Fibroblast of peridontal ligament (primary cell): ENCODE measurements around the gene HIVEP3.

Experiments
- DNase-seq: peaks from one replicate; pipeline ENCODE4 v3.0.0-alpha.2; 2010; ENCODE audit errors: extremely low read depth

The HIVEP3 gene

GRCh38 chr1:41813226-41813625, 105.5 kb downstream of the HIVEP3 start:
- no peak for DNase-seq

GRCh38 chr1:41812453-41812852, 106.3 kb downstream of the HIVEP3 start:
- peak; percentile 72 for DNase-seq

GRCh38 chr1:41812051-41812450, 106.7 kb downstream of the HIVEP3 start:
- peak; percentile 48 for DNase-seq

- DNase-seq, result no peak
These were observed 107.5 kb downstream of the HIVEP3 start for GRCh38 chr1:41811051-41811795.

- peak; percentile 51 for DNase-seq
These were observed 108.3 kb downstream of the HIVEP3 start for GRCh38 chr1:41810446-41810845.

DNA sequence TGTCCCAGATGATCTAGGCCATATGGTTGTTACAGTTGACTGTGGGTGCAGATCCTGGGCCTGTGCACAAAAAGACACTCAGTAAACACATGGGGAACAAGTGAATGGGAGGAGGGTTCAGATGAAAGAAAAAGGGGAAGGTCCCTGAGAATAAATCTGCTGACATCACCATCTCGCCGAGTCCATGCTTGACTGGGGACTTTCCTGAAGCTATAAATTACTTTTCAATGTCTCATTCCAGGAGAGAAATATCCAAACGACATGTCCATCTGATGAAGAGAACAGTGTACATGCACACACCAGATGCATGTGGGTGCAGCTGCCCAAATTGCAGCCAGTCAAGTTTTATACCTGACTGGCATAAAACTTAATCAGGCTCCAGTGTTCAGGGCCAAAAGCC, 109.0 kb downstream of the HIVEP3 start:
- DNase-seq, result no peak

DNA sequence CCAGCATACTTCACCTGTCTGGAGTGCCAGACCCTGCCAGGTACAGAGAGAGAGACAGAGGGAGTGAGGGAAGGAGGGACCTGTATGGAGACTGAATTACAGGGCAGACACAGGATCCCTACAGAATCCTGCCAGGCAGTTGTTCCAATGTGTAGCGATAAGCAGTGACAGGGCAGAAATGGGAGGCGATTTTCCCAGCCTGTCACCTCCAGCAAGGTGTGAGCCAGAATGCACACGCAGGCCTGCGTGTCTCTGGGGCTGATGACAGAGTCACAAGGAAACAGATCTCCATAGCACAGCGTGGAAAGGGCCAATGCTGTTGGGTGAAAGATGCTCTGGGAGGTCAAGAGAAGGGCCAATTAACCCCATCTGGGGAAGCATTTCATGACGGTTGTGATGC, 111.3 kb downstream of the HIVEP3 start:
- no peak for DNase-seq

- no peak for DNase-seq
These were observed 112.1 kb downstream of the HIVEP3 start for GRCh38 chr1:41806472-41807155.

DNA sequence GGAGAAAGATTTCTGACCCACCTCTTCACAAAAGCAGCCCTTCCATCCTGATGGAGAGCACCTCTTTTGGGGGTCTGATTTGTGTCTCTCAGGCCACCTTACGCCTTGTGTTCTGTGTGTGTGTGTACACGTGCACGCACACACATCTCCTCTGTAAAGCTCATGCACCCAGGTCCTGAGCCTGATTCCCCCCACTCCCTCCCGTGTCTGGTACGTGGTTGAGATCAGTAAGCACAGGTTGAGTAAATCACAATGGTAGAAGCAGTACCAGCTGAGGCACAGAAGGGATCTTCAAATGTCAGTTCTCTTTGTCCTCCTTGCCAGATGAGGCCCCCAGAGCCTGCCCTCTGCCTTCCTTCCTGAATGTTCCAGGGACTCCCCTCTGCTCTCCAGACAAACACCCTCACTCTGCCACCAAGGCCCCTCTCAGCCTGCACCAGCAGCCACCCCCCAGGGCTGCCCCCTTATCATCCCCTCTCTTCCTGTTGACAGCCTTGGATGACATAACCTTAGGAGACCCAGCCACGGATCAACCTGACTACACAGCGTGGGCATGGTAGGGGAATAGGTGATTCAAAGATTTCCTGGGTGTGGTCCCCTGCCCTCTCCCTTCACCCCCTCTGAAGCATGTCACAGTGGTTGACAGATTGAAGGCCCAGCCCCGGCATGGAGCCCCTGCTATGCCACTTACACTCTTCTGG, 112.8 kb downstream of the HIVEP3 start:
- no peak for DNase-seq

DNA sequence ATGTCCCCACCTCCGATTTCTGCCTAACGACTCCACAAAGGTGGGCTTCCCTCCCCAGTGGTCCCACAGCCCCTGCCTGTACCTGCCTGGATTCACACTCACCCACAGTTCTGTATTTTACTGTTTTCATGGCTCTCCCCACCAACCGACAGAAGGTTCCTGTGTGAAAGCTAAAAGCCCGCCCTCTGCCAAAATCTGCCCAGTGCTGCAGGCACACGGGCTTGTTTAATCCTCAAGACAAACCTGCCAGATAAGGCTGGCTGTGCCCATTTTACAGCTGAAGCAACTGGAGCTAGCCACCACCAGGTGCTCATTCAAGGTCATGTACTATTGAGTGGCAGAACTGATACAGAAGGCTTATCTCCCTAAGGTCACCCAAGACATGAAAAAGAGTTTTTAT, 114.5 kb downstream of the HIVEP3 start:
- DNase-seq, result no peak

DNA sequence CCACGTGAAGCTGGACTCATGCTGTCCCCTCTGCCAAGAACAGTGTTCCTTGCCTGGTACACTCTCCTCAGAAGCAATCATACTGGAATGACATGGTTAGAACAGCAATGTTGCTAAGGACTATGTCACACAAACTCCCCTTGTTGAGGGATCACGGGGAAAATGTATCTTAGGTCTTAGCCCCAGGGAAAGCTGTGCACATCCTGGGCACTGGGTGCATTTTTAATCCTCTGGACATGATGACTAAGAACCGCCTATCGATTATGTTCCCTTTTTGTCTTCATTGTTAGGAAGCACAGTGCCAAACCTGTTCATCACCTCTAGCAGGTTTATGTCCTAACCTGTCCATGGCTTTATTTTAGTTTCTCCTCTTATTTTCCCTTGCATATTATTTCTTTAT, 115.1 kb downstream of the HIVEP3 start:
- no peak for DNase-seq

- DNase-seq, result no peak
These were observed 115.9 kb downstream of the HIVEP3 start for GRCh38 chr1:41802532-41803501.

DNA sequence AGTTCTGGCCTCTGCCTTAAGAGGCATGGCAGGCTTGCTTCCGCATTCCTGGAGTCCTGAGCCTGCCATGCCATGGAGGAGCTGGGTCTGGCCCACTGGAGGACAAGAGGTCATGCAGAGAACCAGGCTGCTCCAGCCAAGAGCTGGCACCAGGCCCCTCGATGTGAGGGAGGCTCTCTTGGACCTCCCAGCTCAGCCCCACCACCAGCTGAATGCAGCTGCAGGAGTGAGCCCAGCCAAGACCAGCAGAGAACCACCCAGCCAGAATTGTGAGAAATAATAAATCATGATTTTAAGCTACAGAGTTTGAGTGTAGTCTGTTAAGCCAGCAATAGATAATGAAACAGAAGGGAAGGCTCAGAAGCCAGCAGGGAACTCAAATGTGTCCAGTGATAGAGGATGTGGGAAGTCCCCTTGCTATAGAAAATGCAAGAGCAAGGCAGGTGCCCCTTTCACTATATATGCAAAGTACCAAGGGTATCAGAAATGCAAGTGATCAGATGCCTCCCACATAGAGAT, 118.4 kb downstream of the HIVEP3 start:
- no peak for DNase-seq

DNA sequence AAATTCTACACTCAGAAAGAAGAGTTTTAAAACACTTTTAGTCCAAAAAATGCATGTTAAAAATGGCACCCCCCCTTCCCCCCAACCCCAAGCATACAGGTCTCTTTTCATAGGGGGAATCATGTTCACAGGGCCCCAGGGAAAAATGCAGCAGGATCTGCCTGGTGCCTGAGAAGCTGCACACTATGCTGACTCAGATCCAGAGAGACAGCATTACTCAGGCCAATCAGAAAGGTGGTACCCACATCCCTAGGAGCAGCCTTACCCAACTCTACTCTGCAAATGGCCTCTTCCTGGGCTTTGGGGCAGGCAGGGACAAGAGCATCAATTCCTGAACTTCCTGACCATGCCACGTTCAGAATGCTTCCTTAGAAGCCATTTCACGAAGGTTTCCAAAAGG, 119.0 kb downstream of the HIVEP3 start:
- peak; percentile 13 for DNase-seq

DNA sequence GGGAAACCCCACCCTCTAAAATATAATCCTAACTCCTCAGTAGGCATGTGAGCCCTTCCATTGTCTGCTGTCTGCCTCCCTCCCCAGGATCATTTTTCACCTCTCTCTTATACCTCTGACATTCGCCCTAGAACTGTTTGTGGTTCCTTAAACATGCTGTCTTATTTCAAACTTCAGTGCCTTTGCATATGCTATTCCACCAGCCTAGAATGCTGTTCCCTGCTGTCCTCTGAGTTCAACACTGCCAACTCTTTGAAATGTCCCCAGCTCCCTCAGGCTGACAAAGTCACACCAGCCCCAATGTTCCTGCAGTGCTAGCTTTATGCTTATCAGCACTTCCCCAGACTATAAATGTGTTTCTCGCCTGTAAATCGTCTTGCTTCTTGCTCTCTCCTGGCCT, 119.5 kb downstream of the HIVEP3 start:
- DNase-seq, result no peak

GRCh38 chr1:41795205-41795762, 123.4 kb downstream of the HIVEP3 start:
- peak; percentile 72 for DNase-seq

GRCh38 chr1:41794031-41794430, 124.7 kb downstream of the HIVEP3 start:
- no peak for DNase-seq

- no peak for DNase-seq
These were observed 126.3 kb downstream of the HIVEP3 start for GRCh38 chr1:41792485-41792770.

- DNase-seq, result no peak
These were observed 126.8 kb downstream of the HIVEP3 start for GRCh38 chr1:41791667-41792484.

DNA sequence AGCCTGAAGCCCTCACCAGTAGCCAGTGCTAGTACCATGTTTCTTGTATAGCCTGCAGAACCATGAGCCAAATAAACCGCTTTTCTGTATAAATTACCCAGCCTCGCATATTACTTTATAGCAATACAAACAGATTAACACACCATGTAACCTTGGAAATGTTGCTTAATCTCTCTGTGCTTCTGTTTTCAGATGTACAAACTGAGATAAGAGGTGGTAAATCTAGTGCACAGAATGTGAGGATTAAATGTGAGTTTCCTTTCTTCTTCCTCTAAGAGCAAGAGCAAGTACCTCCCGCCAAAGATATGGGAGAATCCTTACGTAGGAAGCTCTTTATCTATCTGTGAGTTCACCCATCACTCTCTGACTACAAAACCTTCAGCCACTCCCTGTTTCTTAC, 128.4 kb downstream of the HIVEP3 start:
- no peak for DNase-seq
